NB4 (cell line): Measurements from ENCODE around the gene CTNNA3.

Experiments used
- DNase-seq: peaks from one replicate; pipeline ENCODE4 v3.0.0; 2010; ENCODE audit warnings: low read depth
- H3K4me3 ChIP-seq: one replicate; pipeline ENCODE4 v1.5.1; 2011; ENCODE audit warnings: mild to moderate bottlenecking, low read depth, low read length, moderate library complexity
- MYC ChIP-seq: IDR thresholded peaks from 2 replicates; pipeline ENCODE4 v1.6.1; 2011; ENCODE audit warnings: low read depth, low read length
- POLR2A ChIP-seq: IDR thresholded peaks from 2 replicates; pipeline ENCODE4 v1.6.1; 2011; ENCODE audit warnings: mild to moderate bottlenecking; ENCODE audit not compliant: insufficient read length; ENCODE audit errors: extremely low read depth
- TF ChIP-seq, protein P1 (sequence below): IDR thresholded peaks from one replicate; pipeline ENCODE4 v1.5.1; 2012; ENCODE audit warnings: low read depth, low read length
- TF ChIP-seq, protein P2 (sequence below): IDR thresholded peaks from 2 replicates; pipeline ENCODE4 v1.6.1; 2011; ENCODE audit warnings: low read depth, low read length

CTNNA3 gene

DNA sequence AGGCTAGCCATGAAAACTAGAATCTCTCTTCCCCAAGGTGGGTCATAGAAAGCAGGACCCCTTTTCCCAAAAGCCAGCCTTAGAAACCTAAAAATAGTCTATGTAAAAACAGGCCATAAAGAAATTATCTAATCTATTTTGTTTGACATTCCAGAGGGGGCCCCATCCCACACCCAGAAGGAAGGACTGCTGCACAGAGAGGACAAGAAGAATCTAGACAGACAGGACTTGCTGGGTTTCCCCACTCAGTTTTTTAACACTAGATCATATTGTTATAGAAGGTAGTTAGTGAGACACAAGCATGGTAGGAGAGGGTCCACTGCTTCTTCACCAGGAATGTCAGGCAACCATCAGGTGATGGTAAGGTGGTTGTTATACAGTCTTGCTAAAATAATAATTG, 413.1 kb downstream of the CTNNA3 start:
- no peak for DNase-seq
- no peak overlapping the region for H3K4me3 ChIP-seq
- TF ChIP-seq, protein P1, sequence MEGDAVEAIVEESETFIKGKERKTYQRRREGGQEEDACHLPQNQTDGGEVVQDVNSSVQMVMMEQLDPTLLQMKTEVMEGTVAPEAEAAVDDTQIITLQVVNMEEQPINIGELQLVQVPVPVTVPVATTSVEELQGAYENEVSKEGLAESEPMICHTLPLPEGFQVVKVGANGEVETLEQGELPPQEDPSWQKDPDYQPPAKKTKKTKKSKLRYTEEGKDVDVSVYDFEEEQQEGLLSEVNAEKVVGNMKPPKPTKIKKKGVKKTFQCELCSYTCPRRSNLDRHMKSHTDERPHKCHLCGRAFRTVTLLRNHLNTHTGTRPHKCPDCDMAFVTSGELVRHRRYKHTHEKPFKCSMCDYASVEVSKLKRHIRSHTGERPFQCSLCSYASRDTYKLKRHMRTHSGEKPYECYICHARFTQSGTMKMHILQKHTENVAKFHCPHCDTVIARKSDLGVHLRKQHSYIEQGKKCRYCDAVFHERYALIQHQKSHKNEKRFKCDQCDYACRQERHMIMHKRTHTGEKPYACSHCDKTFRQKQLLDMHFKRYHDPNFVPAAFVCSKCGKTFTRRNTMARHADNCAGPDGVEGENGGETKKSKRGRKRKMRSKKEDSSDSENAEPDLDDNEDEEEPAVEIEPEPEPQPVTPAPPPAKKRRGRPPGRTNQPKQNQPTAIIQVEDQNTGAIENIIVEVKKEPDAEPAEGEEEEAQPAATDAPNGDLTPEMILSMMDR, result no peak
- TF ChIP-seq MYC, result no peak
- TF ChIP-seq, protein P2, sequence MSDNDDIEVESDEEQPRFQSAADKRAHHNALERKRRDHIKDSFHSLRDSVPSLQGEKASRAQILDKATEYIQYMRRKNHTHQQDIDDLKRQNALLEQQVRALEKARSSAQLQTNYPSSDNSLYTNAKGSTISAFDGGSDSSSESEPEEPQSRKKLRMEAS, result no peak
- no peak for TF ChIP-seq POLR2A

DNA sequence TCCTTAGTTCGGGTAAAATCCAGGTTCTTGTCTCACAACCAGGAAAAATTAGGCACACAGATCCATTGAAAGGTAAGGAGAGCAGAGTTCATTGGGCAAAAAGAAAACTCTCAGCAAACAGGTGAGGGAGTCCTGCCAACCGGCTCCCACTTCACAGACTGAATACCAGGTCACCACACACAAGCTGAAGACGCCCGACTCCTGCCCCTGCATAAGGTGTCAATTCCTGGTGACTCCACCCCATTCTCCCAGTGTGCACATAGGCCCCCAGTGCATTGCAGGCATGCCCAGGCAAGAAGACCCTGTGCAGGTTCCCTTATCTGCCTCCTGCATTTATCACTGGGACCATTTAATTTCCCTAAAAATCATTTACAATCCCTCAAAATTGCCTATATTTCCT, 415.6 kb downstream of the CTNNA3 start:
- TF ChIP-seq, protein P1, result no peak
- TF ChIP-seq POLR2A (no peak), MYC (no peak)
- TF ChIP-seq, protein P2, result no peak
- H3K4me3 ChIP-seq, result no peak overlapping the region
- DNase-seq, result no peak

DNA sequence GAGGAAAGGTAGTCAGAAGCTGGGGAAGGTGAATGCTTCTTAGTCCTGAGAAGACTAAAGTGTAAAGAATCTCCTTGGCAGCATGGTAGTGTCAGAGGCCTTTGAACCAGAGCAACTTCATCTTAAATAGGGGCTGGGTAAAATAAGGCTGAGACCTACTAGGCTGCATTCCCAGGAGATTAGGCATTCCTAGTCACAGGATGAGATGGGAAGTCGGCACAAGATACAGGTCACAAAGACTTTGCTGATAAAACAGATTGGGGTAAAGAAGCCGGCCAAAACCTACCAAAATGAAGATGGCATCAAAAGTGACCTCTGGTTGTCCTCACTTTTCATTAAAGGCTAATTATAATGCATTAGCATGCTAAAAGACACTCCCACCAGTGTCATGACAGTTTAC, 418.6 kb downstream of the CTNNA3 start:
- no peak overlapping the region for H3K4me3 ChIP-seq
- DNase-seq, result no peak
- TF ChIP-seq POLR2A (no peak), MYC (no peak)
- TF ChIP-seq, protein P2, result no peak
- TF ChIP-seq, protein P1, result no peak

DNA sequence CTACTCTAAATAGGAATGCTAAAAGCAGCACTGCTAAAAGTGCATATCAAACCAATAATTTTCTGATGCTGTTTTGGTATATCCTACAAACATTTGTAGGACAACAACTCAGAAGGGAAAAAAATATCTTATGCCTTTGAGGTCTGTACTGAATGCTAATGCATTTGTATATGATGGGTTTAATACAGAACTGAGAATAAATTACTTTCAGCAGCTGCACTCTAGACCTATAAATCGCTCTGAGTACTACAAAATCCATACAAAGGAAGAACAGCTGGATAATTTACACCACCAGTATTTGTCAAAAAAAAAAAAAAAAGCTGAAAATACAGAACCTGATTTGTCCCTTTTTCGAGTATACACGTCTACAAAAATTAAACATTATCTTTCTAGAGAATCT, 426.2 kb downstream of the CTNNA3 start:
- no peak overlapping the region for H3K4me3 ChIP-seq
- TF ChIP-seq, protein P2, result no peak
- TF ChIP-seq MYC, result no peak
- TF ChIP-seq POLR2A, result no peak
- TF ChIP-seq, protein P1, result no peak
- no peak for DNase-seq

DNA sequence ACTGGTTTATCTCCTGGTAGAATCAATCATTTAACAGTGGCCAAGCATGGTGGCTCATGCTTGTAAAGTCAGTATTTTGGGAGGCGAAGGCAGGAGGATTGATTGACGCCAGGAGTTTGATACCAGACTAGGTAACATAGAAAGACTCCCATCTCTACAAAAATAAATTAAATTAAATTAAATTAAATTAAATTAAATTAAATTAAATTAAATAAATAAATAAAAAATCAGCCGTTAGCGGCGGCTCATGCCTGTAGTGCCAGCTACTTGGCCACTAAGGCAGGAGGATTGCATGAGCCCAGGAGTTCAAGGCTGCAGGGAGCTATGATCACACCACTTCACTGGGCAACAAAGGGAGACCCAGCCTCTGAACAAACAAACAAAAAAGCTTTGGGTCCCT, 427.8 kb downstream of the CTNNA3 start:
- TF ChIP-seq, protein P1, result no peak
- TF ChIP-seq MYC, result no peak
- no peak for TF ChIP-seq POLR2A
- TF ChIP-seq, protein P2, result no peak
- no peak overlapping the region for H3K4me3 ChIP-seq
- no peak for DNase-seq

DNA sequence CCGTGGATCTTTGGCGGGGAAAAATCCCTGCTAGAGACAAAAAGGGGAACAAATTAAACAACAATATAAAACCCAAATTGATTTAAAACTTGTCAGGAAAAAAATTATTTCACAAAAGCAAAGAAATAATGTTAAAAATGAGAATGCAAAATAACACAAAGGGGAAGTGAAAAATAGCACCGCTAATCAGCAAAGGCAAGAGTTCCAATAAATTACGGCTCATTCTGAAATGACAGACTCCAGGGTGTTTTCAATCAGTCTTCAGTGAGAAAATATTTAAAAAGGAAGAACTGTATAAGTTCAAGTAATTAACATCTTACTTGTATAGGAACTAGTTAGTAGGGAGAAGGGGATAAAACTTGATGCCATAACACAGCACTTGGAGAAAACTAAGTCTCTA, 433.3 kb downstream of the CTNNA3 start:
- TF ChIP-seq, protein P2, result no peak
- TF ChIP-seq, protein P1, result no peak
- TF ChIP-seq POLR2A (no peak), MYC (no peak)
- no peak for DNase-seq
- H3K4me3 ChIP-seq, result no peak overlapping the region
